Smooth muscle cell (in vitro differentiated cells): ENCODE data around the gene ADA. TPM values are rescaled to one million over a fixed set of nuclear protein-coding genes. Genes with fewer than 3 reads are reported as not detected.
A peak's percentile ranks its signal among the peaks of the same experiment; 100 is the strongest.

ENCODE experiments used
- DNase-seq: peaks from one replicate; lab custom pipeline; 2025; ENCODE audit not compliant: unreplicated experiment; lab: John Stamatoyannopoulos, UW
- H2AFZ ChIP-seq: fragments of 200-600 bp; sonication (generic); 2 replicates; pipeline ENCODE4 v1.6.0; 2016; ENCODE audit warnings: antibody characterized with exemption, low read depth, mild to moderate bottlenecking
- H3F3A ChIP-seq: fragments of 200-600 bp; sonication (generic); 2 replicates; pipeline ENCODE4 v1.6.0; 2017; ENCODE audit warnings: antibody characterized with exemption, low read depth
- H3K27ac ChIP-seq: fragments of 200-600 bp; sonication (generic); 2 replicates; pipeline ENCODE4 v1.5.1; 2016; ENCODE audit warnings: low read depth, mild to moderate bottlenecking
- H3K27me3 ChIP-seq: fragments of 200-600 bp; sonication (generic); 2 replicates; pipeline ENCODE4 v1.6.1; 2016; ENCODE audit warnings: low read depth, mild to moderate bottlenecking
- H3K36me3 ChIP-seq: fragments of 200-600 bp; sonication (generic); 2 replicates; pipeline ENCODE4 v1.5.1; 2016; ENCODE audit warnings: low read depth
- H3K4me1 ChIP-seq: fragments of 200-600 bp; sonication (generic); 2 replicates; pipeline ENCODE4 v1.5.1; 2016; ENCODE audit warnings: low read depth
- H3K4me2 ChIP-seq: fragments of 200-600 bp; sonication (generic); 2 replicates; pipeline ENCODE4 v1.6.0; 2016; ENCODE audit warnings: mild to moderate bottlenecking
- H3K4me3 ChIP-seq: fragments of 200-600 bp; sonication (generic); 2 replicates; pipeline ENCODE4 v1.5.1; 2016; ENCODE audit warnings: mild to moderate bottlenecking
- H3K79me2 ChIP-seq: fragments of 200-600 bp; sonication (generic); 2 replicates; pipeline ENCODE4 v1.6.0; 2016; ENCODE audit warnings: low read depth, mild to moderate bottlenecking
- H3K9ac ChIP-seq: fragments of 200-600 bp; sonication (generic); 2 replicates; pipeline ENCODE4 v1.6.0; 2016; ENCODE audit warnings: low read depth
- H3K9me3 ChIP-seq: fragments of 200-600 bp; sonication (generic); replicated peaks from 2 replicates; pipeline ENCODE4 v1.5.1; 2016; ENCODE audit warnings: low read depth
- H4K20me1 ChIP-seq: fragments of 200-600 bp; sonication (generic); 2 replicates; pipeline ENCODE4 v1.6.0; 2016; ENCODE audit warnings: low read depth
- CTCF ChIP-seq: fragments of 200-600 bp; sonication (generic); IDR thresholded peaks from 2 replicates; pipeline ENCODE4 v1.5.1; 2017; ENCODE audit warnings: borderline replicate concordance, mild to moderate bottlenecking, antibody characterized with exemption; ENCODE audit not compliant: insufficient read depth, poor library complexity, severe bottlenecking
- WGBS: methylation state at CpG from one replicate; pipeline ENCODE4 v1.1.7; 2016; ENCODE audit warnings: low lambda C conversion rate; 5-methylcytosine and 5-hydroxymethylcytosine counted together
- polyA plus RNA-seq: library from polyadenylated mRNA; unstranded; fragments of >200 nt; fragmentation: Nextera tagmentation; extraction: Ambion mirVana; gene quantifications from 2 replicates; pipeline ENCODE4 v1.2.1, GENCODE V29; 2016
- total RNA-seq: library from RNA; depleted of rRNA; stranded (reverse); fragments of >200 nt; gene quantifications from 2 replicates; pipeline ENCODE4 v1.2.3, GENCODE V29; 2014

ADA gene
- total and polyA plus RNA-seq, 2 experiments from 2014 or later = 28.4 to 35.2 TPM

DNA sequence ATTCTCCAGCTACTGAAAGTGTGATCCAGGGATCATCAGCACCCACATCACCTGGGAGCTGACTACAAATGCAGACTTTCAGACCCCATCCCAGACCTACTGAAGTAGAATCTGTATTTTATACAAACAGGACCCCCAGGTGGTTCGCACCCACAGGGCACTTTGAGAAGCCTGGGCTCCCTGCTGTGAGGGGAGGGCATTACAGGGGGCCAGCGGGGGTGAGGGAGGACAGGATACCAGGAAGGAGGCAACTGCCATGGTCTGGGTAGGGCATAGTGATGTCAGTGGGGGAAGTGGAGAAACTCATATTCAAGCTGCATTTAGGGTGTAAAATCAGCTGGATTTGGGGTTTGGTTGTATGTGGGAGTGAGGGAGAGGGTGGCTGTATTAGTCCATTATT, 2.0 kb upstream of the ADA start:
- H3K9ac ChIP-seq = no peak overlapping the region
- H3K4me1 ChIP-seq = peaks cover 19% of the 10 kb centered on the region
- H4K20me1 ChIP-seq = no peaks in the 10 kb centered on the region
- no peaks in the 10 kb centered on the region for H3K9me3 ChIP-seq
- H3K4me3 ChIP-seq = no peak overlapping the region
- TF ChIP-seq CTCF = no peak
- DNase-seq = no peak
- H3K79me2 ChIP-seq = no peaks in the 10 kb centered on the region
- no peak overlapping the region for H3K27ac ChIP-seq
- H3K4me2 ChIP-seq = no peak overlapping the region
- H3K36me3 ChIP-seq = no peaks in the 10 kb centered on the region
- H2AFZ ChIP-seq = no peak overlapping the region
- 83% methylated on average over 2 of the region's 2 CpGs for WGBS
- no peaks in the 10 kb centered on the region for H3K27me3 ChIP-seq
- no peaks in the 10 kb centered on the region for H3F3A ChIP-seq

DNA sequence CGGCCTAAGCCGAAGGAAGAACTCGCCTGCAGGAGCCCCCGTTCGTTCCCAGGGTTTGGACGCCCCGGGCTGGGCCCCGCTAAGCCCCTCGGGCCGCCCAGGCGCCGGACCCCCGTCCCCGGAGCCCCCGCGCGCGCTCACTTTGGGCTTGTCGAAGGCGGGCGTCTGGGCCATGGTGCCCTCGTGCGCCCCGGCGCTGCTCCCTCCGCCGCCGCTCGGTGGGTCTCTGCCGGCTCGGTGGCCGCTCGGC, 140 bp downstream of the ADA start:
- WGBS = 2% methylated on average over 31 of the region's 33 CpGs
- DNase-seq = no peak

GRCh38 chr20:44650771-44651433, 597 bp downstream of the ADA start:
- Histone ChIP-seq H3K79me2 (no peaks in the 10 kb centered on the region), H3K27ac (no peak overlapping the region), H3K9me3 (no peaks in the 10 kb centered on the region), H3F3A (no peaks in the 10 kb centered on the region), H3K4me1 (peaks cover 16% of the 10 kb centered on the region), H3K36me3 (no peaks in the 10 kb centered on the region), H3K4me2 (peak overlapping the region; percentile 98), H2AFZ (peak overlapping the region; percentile 91), H3K4me3 (peak overlapping the region; percentile 96), H4K20me1 (no peaks in the 10 kb centered on the region), H3K9ac (peak overlapping the region; percentile 25), H3K27me3 (no peaks in the 10 kb centered on the region)
- no peak for DNase-seq
- TF ChIP-seq CTCF = no peak
- 62% methylated on average over 23 of the region's 24 CpGs for WGBS

More for the DNA sequence above, 140 bp downstream of the ADA start:
- TF ChIP-seq CTCF = no peak
- Histone ChIP-seq H3K9me3 (no peaks in the 10 kb centered on the region), H3K27ac (no peak overlapping the region), H4K20me1 (no peaks in the 10 kb centered on the region), H3K4me3 (peak overlapping the region; percentile 96), H3K27me3 (no peaks in the 10 kb centered on the region), H3K4me2 (peak overlapping the region; percentile 98), H3K4me1 (peaks cover 19% of the 10 kb centered on the region), H2AFZ (peak overlapping the region; percentile 91), H3K79me2 (no peaks in the 10 kb centered on the region), H3F3A (no peaks in the 10 kb centered on the region), H3K9ac (peak overlapping the region; percentile 25), H3K36me3 (no peaks in the 10 kb centered on the region)

DNA sequence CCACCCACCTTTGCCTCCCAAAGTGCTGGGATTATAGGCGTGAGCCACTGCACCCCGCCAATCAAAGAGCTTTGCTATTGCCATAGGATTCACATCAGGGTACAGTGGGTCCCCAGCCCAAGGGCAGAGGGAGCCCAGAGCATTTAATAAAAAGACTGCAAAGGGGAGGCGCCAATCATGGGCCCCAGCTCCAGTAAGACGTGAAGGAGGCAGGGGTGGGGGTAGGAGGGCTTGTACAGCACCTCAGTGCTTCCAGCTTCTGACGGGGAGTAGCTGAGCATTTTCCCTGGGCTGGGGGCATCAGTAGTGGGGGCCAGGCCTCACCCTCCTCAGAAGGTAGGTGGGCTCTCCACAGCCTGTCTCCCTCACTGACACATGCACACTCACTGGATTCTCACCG, 1.5 kb downstream of the ADA start:
- Histone ChIP-seq H3K36me3 (no peaks in the 10 kb centered on the region), H3K27ac (no peak overlapping the region), H3K79me2 (no peaks in the 10 kb centered on the region), H3K9ac (no peak overlapping the region), H2AFZ (no peak overlapping the region), H4K20me1 (no peaks in the 10 kb centered on the region), H3F3A (no peaks in the 10 kb centered on the region), H3K4me1 (peaks cover 17% of the 10 kb centered on the region), H3K4me2 (no peak overlapping the region), H3K4me3 (no peak overlapping the region), H3K9me3 (no peaks in the 10 kb centered on the region), H3K27me3 (no peaks in the 10 kb centered on the region)
- DNase-seq = no peak
- TF ChIP-seq CTCF = no peak
- 81% methylated on average over 6 of the region's 6 CpGs for WGBS
